Inferior parietal cortex (tissue), 1 donor: Measurements from ENCODE around the gene DYNC1I1.

ENCODE experiments used
- DNase-seq: peaks from one replicate; pipeline ENCODE4 v3.0.0-alpha.2; 2016; ENCODE audit errors: extremely low spot score

Gene DYNC1I1

DNA sequence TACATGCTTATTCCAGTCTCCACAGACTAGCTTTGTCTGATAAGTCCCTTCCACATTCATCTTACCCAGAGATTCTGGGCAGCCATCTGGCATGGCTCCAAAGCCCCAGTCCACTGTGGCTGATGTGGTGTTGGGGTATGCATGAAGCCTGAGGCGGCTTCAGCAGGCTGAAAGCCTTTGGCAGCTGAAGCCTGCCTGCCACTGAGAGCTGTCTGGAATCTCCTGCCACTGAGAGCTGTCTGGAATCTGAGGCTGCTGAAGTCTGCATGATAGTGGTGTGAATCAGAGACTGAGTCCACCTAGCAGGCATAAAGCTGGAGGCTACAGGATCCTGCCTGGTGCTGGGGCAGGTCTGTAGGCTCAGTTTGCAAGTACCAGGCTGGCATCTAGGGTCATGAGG is 87.1 kb downstream of the DYNC1I1 start:
- DNase-seq = no peak

DNA sequence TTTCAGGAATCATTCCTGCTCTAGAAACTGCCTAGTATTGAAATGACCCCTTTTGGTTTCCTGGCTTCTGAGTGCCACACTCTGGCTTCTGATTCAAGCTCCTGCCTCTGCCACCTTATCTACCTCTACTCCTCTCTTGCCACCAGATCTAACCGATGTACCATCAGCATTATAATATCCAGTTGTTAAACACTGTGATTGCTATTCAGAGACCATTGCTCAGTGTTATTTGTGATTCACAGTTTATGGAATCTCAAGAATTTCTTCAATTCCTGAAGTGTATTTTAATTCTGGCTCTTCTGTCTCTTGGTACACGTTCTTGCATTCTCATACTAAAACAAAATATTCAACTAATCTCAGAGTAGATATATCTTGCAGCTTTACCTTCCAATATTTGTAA is 88.7 kb downstream of the DYNC1I1 start:
- no peak for DNase-seq

DNA sequence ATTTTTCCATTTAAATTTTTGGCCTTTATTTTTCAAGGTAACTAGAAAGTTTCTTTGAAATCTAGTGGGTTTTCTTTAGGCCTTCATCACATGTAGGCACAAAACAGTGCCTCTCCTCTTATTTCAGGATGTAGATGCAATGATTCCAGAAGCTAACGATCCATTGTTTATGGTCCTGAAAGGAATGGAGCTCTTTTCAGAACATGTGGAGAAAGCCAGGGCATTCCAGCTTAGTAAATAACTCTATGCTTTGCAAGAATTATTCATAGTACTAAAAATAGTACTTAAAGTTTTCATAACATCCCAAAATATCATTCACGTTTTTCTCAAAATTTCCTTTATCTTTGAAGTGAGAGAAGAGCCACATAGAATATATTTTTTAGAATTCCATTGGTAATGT is 91.3 kb downstream of the DYNC1I1 start:
- no peak for DNase-seq

DNA sequence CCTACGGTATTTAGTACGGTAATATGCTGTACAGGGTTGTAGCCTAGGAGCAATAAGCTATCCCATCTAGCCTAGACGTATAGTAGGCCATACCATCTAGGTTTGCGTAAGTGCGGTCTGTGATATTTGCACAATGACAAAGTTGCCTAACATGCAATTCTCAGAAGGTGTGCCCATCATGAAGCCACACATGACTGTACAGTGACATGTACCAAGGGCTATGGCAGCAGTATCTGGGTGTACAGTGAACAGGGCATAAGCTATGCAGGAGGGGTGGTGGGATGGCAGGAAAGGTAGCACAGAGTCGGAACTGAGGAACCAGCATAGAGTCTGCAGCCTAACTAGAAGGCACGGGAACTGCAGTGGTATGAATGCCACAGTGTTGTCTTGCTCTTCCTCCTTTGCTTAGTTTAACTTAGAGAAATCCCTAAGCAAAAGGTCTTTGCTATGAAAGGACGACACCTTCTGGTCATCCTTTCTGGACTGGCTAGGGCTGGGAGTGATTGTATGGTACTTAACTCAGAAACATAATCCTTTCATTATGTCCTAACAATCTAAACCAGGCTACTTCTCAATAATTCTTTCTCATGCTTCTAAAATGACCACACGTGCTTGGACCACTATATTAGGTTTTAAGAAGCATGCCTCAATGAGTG is 93.5 kb downstream of the DYNC1I1 start:
- DNase-seq = no peak

DNA sequence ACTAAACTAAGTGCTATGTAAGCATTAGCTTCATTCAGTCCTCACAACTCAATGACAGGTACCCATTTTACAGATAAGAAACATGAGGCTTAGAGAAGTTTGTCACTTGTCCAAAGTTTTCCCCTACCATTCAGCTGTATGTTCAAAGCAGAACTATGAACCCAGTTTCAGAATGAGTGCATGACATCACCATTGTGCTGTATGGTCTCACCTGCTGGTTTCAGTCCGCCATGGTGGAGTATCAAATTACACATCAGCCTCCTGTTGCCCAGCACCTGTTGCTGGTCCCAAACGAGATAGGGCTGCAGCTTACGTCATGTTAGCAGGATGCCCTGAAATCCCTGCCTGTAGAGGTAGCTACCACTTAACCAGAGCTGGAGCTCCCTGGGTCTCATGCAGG is 95.0 kb downstream of the DYNC1I1 start:
- DNase-seq = no peak

DNA sequence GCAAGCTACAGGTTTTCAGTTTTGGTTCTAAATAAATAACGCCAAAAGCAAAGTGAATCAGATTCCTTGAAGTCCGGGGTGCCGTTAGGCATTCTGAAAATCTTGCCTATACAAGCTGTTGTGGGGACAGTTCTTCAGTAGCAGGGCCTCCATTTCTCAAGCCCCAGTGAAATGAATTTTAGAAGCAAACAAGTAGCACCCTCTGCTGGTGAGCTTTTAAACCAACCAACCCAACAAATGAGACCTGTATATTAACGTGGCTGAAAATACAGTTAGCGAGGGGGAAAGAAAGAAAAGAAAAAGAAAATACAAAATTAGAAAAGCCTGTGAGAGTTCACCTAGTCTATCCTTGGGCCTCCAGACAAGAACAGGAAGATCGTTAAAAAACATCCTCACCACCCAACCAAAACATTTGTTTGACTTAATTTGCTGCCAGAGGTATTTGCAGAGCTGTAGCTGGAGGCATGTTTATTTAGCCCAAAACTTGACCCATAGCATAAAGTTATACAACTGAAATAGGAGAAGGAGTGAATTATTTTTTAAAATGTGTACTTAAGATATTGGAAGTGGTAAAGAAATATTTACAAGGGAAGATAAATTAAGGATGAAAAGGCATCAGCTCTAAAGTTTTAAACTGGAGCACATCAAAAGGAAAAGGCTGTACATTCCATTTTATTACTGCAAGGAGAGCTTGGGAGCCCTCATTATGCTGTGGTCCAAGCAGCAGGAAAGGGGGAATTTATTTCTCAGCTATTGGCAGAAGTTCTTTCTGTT is 98.9 kb downstream of the DYNC1I1 start:
- DNase-seq = peak; percentile 81

DNA sequence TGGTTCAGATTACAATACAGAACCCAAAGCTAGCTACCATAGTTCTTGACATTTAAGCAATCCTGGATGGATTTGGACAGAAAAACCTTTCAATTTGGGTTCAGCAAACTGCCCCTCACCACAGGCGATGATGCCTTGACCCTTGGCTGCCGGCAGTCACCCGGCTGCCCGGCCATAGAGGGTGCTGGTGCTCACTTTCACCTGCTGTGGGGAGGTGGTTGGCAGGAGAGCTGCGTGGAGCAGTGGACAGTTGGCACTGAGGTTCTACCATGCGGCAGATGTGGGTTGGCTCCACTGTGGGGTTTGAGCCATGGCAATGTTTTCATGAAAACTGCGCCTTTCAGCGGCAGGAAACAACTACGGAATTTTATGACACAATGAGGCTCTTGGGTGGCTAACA is 99.5 kb downstream of the DYNC1I1 start:
- no peak for DNase-seq

DNA sequence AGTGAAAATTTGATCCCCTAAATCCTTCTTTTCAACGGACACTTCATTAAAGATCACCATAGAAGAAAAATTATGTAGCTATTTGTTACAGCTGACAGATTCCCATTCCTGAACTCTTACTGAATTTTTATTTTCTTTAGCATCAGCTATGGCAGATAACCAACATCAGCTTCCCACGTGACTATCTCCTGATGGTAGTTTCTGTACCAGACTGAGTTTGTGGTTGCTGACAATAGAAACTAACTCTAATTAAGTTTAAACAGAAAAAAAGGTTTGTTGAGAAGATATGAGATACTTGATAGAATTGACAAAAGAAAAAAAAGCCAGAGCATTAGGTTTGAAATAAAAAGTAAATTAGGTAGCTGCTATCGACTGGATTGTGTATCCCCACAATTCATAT is 101.8 kb downstream of the DYNC1I1 start:
- no peak for DNase-seq

DNA sequence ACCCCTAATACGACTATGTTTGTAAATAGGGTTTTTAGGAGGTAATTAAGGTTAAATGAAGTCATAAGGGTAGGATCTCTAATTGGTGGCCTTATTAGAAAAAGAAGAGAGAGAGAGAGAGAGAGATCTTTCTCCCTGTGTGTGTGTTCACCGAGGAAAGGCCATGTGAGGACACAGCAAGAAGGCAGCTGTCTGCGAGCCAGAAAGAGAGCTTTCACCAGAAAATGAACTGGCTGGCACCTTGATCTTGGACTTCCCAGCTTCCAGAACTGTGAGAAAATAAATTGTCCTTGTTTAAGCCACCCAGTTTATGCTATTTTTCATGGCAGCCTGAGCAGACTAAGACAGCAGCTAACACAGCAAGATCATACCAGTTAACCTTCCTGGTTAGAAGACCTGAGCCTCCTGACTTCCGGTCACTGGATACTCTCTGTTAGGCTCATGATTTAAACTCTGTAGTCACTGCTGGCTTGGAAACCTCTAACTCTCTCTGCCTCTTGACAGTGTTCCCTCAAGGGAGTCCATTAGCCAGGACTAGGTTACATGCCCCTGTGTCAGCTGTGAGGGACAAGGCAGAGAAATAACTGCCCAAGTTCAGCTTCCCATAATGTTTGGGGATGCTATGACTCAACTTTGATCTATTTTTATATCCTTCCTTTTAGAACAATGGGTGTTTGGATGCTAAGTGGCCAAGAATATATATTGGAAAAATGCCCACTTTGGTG is 102.3 kb downstream of the DYNC1I1 start:
- DNase-seq = no peak

DNA sequence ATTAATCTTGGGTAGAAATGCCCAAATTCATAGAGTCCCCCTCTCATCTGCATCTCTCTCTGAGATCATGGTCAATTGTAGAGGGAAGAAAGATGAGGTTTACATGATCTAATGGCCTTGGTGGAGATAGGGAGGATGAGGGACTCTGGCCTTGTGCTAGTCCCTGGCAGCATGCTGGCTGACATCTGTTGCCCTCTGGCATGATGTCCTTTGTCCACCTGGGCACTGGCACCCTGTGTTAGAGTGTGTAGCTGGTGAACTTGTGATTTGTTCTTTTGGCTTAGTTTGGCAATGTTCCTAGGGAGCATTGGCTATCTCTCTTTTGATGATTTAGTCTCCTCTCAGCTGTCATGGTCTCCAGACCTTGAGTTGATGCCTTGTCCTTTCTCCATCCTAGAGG is 103.2 kb downstream of the DYNC1I1 start:
- no peak for DNase-seq

DNA sequence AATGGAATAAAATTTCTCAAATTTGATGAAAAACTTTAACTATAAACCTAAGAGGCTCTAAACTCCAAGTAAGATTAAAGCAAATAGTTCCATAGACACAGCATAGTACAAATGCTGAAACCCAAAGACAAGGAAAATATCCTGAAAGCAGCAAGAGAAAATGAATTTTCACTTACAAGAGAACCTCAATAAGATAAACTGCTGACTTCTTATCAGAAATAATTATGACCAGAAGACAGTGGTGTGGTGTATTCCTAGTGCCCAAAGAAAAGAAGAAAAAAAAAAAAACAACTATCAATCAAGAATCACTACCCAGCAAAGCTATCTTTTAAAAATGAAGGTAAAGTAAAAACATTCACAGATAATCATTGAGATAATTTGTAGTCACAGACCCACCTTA is 106.3 kb downstream of the DYNC1I1 start:
- no peak for DNase-seq

DNA sequence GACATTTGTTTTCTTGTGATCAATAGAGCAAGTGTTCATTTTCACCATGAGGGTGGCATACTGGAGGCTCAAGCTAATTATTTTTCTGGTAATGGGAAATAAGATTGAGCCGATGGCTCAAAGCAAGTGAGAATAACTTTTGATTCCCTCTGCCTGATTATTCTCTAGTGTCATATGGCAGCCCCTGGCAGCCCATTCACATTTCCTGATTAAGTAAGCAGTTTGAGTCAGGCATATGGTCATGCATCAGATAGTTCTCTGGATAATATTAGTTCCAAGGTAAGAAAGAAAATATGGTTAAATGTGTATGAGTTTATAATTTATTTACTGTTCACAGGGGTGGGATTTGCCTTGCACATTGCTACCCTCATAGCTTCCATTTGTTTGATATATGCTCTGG is 109.2 kb downstream of the DYNC1I1 start:
- no peak for DNase-seq

DNA sequence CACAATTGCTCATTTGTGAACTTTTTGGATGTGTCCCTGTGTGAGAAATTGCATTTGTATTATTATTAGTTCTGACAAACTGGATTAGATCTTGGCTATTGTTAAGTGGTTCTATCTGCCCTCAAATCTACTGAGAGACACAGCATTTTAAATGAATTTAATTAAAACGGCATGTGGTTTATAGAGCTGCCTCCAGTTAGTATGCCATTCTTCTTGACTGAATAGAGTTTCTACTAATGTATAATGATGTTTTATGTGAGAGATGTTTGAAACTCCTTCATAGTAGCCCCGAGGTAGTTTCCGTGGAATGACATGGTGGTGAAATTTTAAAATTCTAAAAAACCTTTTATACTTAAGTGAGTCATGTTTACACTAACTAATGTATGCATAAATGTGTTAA is 110.9 kb downstream of the DYNC1I1 start:
- no peak for DNase-seq

DNA sequence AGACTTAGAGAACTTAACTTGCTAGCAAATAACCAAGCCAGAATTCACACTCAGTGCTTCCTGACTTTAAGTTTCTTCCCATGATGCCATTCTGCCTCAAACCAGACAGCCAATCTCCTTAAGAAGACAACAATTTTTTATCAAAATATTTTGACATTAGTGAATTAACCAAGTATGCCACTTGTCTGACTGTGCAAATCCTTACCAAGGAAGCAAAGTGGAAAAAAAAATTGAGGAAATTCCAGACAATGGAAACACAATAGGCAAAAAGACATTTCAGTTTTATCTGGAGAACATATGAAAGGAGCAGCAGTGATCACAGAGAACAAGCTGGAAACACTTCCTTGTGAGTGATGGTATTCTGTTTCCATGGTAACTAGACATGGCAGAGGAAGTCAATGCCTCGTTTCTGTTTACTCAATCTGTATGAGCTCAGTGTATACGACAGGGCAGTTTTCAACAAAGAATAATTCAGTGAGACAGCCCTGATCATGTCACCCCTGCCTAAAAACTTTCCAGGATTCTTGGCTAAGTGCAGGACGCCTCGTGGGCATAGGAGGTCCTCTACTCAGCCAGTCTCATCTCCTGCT is 114.2 kb downstream of the DYNC1I1 start:
- no peak for DNase-seq

DNA sequence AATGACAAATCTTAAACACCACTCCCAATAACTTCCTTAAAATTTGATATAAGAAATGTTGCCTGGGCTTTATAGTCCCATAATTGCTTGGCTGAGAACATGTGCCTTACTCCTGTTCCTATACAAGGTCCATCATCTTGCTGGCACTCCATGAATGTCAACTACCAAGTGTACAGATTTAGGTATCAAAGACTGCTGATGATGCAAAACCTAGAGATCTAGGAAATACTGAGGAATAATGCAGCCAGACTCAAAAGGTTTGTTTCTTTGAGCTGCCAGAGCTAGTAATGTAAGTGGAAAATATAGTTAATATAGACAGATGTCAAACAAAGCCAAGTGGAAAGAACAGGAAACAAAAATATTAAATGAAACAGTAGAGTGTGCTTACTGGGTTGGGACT is 121.1 kb downstream of the DYNC1I1 start:
- no peak for DNase-seq

DNA sequence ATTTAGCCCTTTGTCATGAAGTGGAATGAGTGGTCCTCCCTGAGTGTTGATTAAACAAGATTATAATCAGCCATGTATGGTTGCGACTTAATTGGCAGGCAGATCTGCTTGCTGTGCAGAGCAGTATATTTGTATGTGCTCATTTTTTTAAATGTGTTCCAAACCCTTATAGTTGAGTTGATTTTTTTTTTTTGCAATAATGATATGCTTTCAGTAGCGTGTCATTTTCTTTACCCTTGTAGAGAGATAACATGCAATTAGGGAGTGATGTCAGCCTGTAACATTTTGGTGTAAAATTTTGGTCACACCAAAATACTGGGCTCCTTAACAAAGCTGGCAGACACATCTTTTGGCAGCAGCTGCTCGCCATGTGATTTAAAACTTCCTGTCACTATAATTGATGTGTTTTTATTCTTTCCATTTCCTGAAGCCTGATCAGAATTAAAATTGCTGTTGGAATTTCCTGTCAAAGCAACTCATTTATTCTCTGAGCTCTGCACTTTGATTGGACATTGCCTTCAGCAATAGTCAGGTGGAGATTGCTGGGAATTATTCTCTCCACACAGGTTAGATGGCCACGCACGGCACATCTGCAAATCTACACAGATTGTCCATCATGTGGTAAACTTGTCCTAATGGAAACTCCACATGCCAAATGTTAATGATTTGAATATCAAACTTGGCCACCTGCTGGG is 125.3 kb downstream of the DYNC1I1 start:
- no peak for DNase-seq

DNA sequence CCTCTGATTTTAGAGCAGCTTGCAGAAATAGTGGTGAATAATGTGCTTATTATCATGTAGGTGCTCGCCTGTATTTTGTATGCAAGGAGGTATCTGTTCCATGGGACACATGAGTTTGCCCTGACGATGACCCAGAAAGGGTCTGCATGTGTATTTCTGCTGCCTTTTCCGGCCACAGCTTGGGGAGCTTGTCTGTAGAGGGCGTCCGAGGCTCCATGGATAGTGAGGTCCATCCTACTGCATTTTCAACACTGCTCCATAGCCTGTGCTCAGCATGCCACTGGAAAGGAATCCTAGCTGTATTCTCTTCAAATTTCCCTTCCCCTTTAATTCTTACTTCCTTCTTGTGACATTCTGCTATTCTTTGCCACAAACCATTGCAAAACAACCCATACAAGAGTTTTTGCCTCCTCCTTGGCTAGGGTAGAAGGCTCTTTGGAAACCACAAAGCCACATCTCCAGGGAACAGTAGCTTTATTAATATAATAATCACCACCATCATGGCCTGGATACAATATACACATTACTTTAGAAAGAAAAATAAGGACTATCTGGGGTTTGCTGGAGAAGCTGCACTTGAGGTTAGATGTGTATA is 127.7 kb downstream of the DYNC1I1 start:
- DNase-seq = no peak

DNA sequence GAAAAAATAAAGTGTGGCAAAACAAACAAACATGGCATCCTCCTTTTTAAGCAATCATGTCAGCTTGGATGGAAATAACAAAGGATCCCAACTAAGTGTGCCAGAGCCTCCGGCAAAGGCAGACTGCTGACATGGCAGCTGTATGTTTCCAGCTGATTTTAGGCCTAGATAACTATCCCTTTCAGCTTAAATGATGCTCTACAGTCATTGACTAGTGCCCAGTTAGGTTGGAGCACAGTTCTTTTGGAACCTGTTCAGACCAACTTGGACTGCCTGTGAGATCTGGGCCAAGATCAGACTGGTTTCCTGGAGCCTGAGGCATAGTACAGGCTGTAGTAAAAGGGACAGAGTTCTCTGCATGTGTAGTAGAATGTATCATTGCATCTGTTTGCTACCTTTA is 128.7 kb downstream of the DYNC1I1 start:
- no peak for DNase-seq

DNA sequence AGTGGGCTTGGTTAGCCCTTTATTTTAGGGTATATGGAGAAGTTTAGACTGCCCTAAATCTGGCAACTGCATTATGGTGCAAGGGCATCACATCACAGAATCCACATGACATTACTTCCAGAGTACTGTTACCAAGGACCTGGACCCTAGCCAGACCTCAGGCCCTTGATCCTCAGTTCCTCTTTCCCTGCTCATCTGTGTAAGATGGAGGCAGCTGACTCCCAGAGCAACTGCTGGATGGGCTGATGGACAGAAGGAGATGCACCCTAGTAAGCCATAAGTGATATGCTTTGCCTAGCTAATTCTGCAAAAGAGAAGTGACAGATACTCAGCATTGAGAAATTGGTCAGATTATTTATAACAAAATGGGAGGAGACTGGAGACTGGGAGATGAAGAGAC is 131.7 kb downstream of the DYNC1I1 start:
- DNase-seq = no peak

DNA sequence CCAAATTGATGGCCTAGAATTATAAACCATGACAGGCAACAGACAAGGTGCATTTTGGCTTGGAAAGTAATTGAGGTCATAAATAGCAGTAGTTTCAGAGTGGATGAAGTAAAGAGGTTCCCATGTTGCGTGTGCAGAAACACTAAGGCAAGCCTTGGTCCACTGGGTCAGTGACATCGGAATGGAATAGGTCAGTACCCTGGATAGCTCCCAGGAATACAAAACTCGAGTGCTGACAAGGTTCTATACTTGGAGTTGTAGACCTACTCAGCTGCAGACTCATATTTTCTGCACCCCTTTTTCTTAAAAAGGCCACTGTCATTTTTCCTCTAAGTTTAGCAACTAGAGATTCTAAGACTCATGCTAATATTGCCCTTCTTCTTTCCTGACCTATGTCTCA is 132.8 kb downstream of the DYNC1I1 start:
- DNase-seq = no peak

DNA sequence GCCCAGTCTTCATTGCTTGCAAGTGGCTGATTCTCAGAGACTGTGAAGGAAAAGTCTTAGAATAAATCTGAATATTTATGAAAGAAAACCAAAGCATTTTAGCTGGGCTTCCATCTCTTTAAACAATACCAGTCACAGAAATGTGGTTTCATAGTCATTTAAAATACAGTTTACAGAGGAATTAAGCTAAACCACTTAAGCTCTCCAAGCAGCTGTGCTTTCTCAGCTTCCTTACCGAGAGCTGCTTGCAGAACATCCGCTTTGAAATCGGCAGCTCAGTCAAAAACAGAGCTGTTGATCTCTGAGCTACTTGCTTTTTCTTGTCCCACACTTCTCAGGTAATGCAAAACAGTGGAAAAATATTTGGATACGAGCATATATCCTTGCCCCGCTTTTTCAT is 134.5 kb downstream of the DYNC1I1 start:
- no peak for DNase-seq

DNA sequence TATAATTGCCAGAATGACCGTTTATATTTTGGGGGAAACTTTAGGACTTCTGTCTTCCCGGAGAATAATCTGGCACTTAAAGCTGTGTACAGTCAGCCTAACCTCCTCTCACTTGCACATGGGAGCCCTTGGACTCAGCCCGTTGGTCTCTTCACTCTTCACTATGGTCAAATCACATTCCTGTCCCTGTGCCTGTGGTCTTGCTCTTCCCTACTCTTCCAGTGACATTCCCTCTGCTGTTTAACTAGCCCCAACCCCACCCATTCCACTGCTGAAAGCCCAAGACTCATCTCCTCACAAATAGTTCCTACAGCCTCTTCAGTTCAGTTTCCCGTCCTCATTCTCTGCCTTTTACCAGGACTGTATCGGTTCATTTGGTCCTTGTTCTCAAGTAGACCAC is 135.0 kb downstream of the DYNC1I1 start:
- DNase-seq = no peak
